K562 (cell line): ENCODE results near the gene HMX2. TPM values are rescaled to one million over a fixed set of nuclear protein-coding genes. Genes with fewer than 3 reads are reported as not detected.

Source experiments
- ATAC-seq: fragments of 200-7000 bp; cut with Tn5 transposase; 3 replicates; pipeline ENCODE4 v1.9.1; 2020; ENCODE audit warnings: moderate library complexity
- BruUV-seq: library from RNA; stranded (reverse); fragments of 400-500 nt; replicated peaks from 2 replicates; lab custom pipeline; 2021; lab: Mats Ljungman, UMichigan
- CTCF ChIA-PET: fragments of 300-600 bp; formaldehyde crosslinking; extraction: SDS; loops from one replicate; lab custom pipeline; 2021; ENCODE audit warnings: low intra/inter-chr PET ratio; lab: Yijun Ruan, JAX
- POLR2A ChIA-PET: fragments of 300-600, 350-650 bp; sonication (Branson Sonifier 250); formaldehyde crosslinking; extraction: SDS; loops from one replicate; lab custom pipeline; 2021; ENCODE audit warnings: antibody characterized with exemption, inconsistent platforms; lab: Yijun Ruan, JAX
- DNase-seq, 4 experiments: peaks; one replicate each; pipeline versions ENCODE4 v3.0.0 to v3.0.0-alpha.2; 2011 to 2018; ENCODE audit warnings: low spot score in 3 of 4, mixed read lengths in 3 of 4; ENCODE audit errors: extremely low read depth in 1 of 4
- FAIRE-seq: peaks from 2 replicates; lab custom pipeline; 2011; peaks lifted over from hg19 to GRCh38; lab: Jason Lieb, UNC
- H2AFZ ChIP-seq: 2 replicates; pipeline ENCODE4 v1.6.0; 2011; ENCODE audit warnings: low read depth, low read length, control low read depth, inconsistent platforms
- H3K27ac ChIP-seq: fragments of 200-600 bp; 3 replicates; pipeline ENCODE4 v1.8.0; 2011; ENCODE audit warnings: low read depth, mild to moderate bottlenecking, control low read depth, inconsistent platforms, low read length, moderate library complexity, mixed read lengths; ENCODE audit errors: extremely low read depth
- H3K27me3 ChIP-seq, 2 experiments: fragments of 300-600 bp in 1 of 2; 2 replicates in 1 of 2; 3 replicates in 1 of 2; pipeline versions ENCODE4 v1.6.0 to v1.8.0; 2011; ENCODE audit warnings: inconsistent platforms in 2 of 2, low read length in 2 of 2, mild to moderate bottlenecking in 1 of 2, mixed read lengths in 1 of 2, moderate library complexity in 1 of 2; ENCODE audit not compliant: control insufficient read depth in 2 of 2, insufficient read depth in 2 of 2
- H3K36me3 ChIP-seq: fragments of 300-600 bp; 3 replicates; pipeline ENCODE4 v1.8.0; 2011; ENCODE audit warnings: mild to moderate bottlenecking, low read length, inconsistent platforms; ENCODE audit not compliant: control insufficient read depth, insufficient read depth
- H3K4me1 ChIP-seq, 2 experiments: fragments of 200-600 bp in 1 of 2; replicated peaks in 1 of 2; 2 replicates in 1 of 2; 3 replicates in 1 of 2; pipeline versions ENCODE4 v1.5.1 to v1.8.0; 2011; ENCODE audit warnings: inconsistent platforms in 2 of 2, low read length in 2 of 2, mild to moderate bottlenecking in 1 of 2, mixed read lengths in 1 of 2, moderate library complexity in 1 of 2; ENCODE audit not compliant: control insufficient read depth in 2 of 2, insufficient read depth in 2 of 2
- H3K4me2 ChIP-seq: 2 replicates; pipeline ENCODE4 v1.6.1; 2011; ENCODE audit warnings: low read length, control low read depth, inconsistent platforms, mixed read lengths; ENCODE audit not compliant: insufficient read depth
- H3K4me3 ChIP-seq: fragments of 200-600 bp; sonication (generic), shearing (Covaris generic); 2 replicates; pipeline ENCODE4 v1.5.1; 2016; ENCODE audit warnings: control low read depth, inconsistent platforms
- H3K79me2 ChIP-seq: fragments of 200-600 bp; 3 replicates; pipeline ENCODE4 v1.8.0; 2011; ENCODE audit warnings: low read length, inconsistent platforms; ENCODE audit not compliant: control insufficient read depth, insufficient read depth
- H3K9ac ChIP-seq, 2 experiments: 2 replicates each; pipeline versions ENCODE4 v1.6.0 to v1.6.1; 2011; ENCODE audit warnings: low read depth in 2 of 2, low read length in 2 of 2, control low read depth in 1 of 2, inconsistent platforms in 1 of 2, mild to moderate bottlenecking in 1 of 2, mixed read lengths in 1 of 2; ENCODE audit not compliant: insufficient read depth in 1 of 2
- H3K9me1 ChIP-seq: one replicate; pipeline ENCODE4 v1.6.0; 2011; ENCODE audit warnings: inconsistent platforms, mild to moderate bottlenecking, low read length, moderate library complexity; ENCODE audit not compliant: control insufficient read depth, insufficient read depth
- H3K9me3 ChIP-seq: replicated peaks from 2 replicates; pipeline ENCODE4 v1.5.1; 2011; ENCODE audit warnings: low read depth, low read length, inconsistent platforms; ENCODE audit not compliant: control insufficient read depth, insufficient read depth
- H4K20me1 ChIP-seq: replicated peaks from 2 replicates; pipeline ENCODE4 v1.6.1; 2011; ENCODE audit warnings: low read length, inconsistent platforms, mixed read lengths; ENCODE audit not compliant: control insufficient read depth, insufficient read depth
- AFF4 ChIP-seq: sonication (generic); formaldehyde crosslinking; IDR thresholded peaks from 2 replicates; pipeline ENCODE4 v1.8.0; 2023; ENCODE audit warnings: mild to moderate bottlenecking, missing genetic modification reagents
- ATF3 ChIP-seq, 2 experiments: fragments of 450-650 bp in 1 of 2; sonication (generic) in 1 of 2; formaldehyde crosslinking in 1 of 2; IDR thresholded peaks in 1 of 2; conservative IDR thresholded peaks in 1 of 2; 2 replicates each; pipeline versions ENCODE4 v1.6.1 to v1.8.1; 2016 to 2023; ENCODE audit warnings: mild to moderate bottlenecking in 2 of 2, moderate library complexity in 2 of 2, inconsistent platforms in 1 of 2, missing genetic modification reagents in 1 of 2
- HDAC8 ChIP-seq: fragments of 450-650 bp; IDR thresholded peaks from 2 replicates; pipeline ENCODE4 v1.6.1; 2016; ENCODE audit warnings: mild to moderate bottlenecking, missing genetic modification characterization, moderate library complexity, missing compliant biosample characterization
- NFRKB ChIP-seq: fragments of 450-650 bp; IDR thresholded peaks from 2 replicates; pipeline ENCODE4 v1.6.1; 2016; ENCODE audit warnings: low read depth
- WGBS: fragments of 100-300 bp; shearing (Covaris generic); methylation state at CpG from one replicate; pipeline ENCODE4 v1.1.6; 2016; ENCODE audit warnings: low coverage, mixed read lengths; ENCODE audit not compliant: insufficient coverage; ENCODE audit errors: missing lambda C conversion rate; 5-methylcytosine and 5-hydroxymethylcytosine counted together
- in situ Hi-C: fragments of 300-500 bp; cut with MboI; formaldehyde crosslinking; loops from 4 replicates; pipeline ENCODE4 v1.15.0; 2018; ENCODE audit warnings: inconsistent platforms, mixed read lengths
- intact Hi-C: fragments of 100-400 bp; cut with micrococcal nuclease; formaldehyde crosslinking; loops from 2 replicates; pipeline ENCODE4 v1.14.2; 2022
- polyA plus RNA-seq, 8 experiments: library from polyadenylated mRNA; depleted of rRNA in 4 of 8; stranded (reverse) in 5 of 8; unstranded in 3 of 8; fragments of >200 nt; fragmentation: Nextera tagmentation in 2 of 8; fragmentation: Illumina TruSeq in 1 of 8; extraction: Ambion mirVana in 2 of 8; extraction: Trizol in 1 of 8; gene quantifications; 2 replicates each; pipeline versions ENCODE4 v1.2.1 to v1.2.3, GENCODE V29; 2011 to 2014; ENCODE audit warnings: inconsistent platforms in 1 of 8, missing spikeins in 1 of 8
- total RNA-seq, 7 experiments: library from RNA; depleted of rRNA in 6 of 7; stranded (reverse); fragments of >200 nt in 6 of 7; fragmentation: Illumina TruSeq in 2 of 7; extraction: Trizol in 2 of 7; gene quantifications; 2 replicates each; pipeline versions ENCODE4 v1.2.1 to v1.2.3, GENCODE V29; 2011 to 2021; ENCODE audit warnings: low replicate concordance in 1 of 7

The HMX2 gene
- total and polyA plus RNA-seq, 9 of the 15 experiments (the other 6 are each of a cell fraction or from before 2014, with no cell fraction given) = 0.07 to 0.58 (median 0.09) TPM; not detected in 2

GRCh38 chr10:123139165-123139520, 8.8 kb upstream of the HMX2 start:
- DNase-seq (no peak), FAIRE-seq (no peak), ATAC-seq (no peak)
- in situ Hi-C loops (no loop called here), intact Hi-C loops (loop anchor here (1.0 kb wide), 1 partner anchor 15 kb away; the partner anchor contains the start of gene BUB3)
- 0% methylated on average over 7 of the region's 7 CpGs for WGBS
- Histone ChIP-seq H3K9ac (peak overlapping the region; percentile 82 to 90), H3K4me1 (peaks cover 13 to 39% of the 10 kb centered on the region in 2 experiments), H3K9me3 (no peaks in the 10 kb centered on the region; the same call in 1 of the 2 replicates), H3K4me2 (peak overlapping the region; percentile 74), H3K4me3 (peak overlapping the region; percentile 73), H3K27me3 (no peaks in the 10 kb centered on the region), H3K27ac (peak overlapping the region; percentile 99), H3K9me1 (no peaks in the 10 kb centered on the region), H4K20me1 (peaks cover 7% of the 10 kb centered on the region; the same call in 1 of the 2 replicates), H3K36me3 (peaks cover 46% of the 10 kb centered on the region), H2AFZ (no peak overlapping the region), H3K79me2 (peaks cover 57% of the 10 kb centered on the region)
- TF ChIP-seq NFRKB = no peak
- no peak for TF ChIP-seq HDAC8 (tag)
- TF ChIP-seq ATF3 (IDR thresholded peaks at IDR 0.05) = no peak
- TF ChIP-seq ATF3 (CRISPR knock-in tag; conservative IDR thresholded peaks at IDR 0.05) = no peak
- TF ChIP-seq AFF4 (CRISPR knock-in tag) = 0 out of 2 replicates have a peak, but pooled peaks have one; percentile 28
- TSS peak; percentile 89 for BruUV-seq
- POLR2A ChIA-PET = interaction anchor here (0.9 to 4.9 kb wide), 3 partner anchors 9 to 15 kb away, joined by 3 to 34 read pairs (median 6); partner anchors contain the start of genes BUB3 and HMX2
- CTCF ChIA-PET = no interaction called here
